Measurements from ENCODE around the gene MCM5. TPM values are rescaled to one million over a fixed set of nuclear protein-coding genes. Genes with fewer than 3 reads are reported as not detected.

The MCM5 gene
- total RNA-seq, 1 experiment from 2014 or later: 274 TPM

DNA sequence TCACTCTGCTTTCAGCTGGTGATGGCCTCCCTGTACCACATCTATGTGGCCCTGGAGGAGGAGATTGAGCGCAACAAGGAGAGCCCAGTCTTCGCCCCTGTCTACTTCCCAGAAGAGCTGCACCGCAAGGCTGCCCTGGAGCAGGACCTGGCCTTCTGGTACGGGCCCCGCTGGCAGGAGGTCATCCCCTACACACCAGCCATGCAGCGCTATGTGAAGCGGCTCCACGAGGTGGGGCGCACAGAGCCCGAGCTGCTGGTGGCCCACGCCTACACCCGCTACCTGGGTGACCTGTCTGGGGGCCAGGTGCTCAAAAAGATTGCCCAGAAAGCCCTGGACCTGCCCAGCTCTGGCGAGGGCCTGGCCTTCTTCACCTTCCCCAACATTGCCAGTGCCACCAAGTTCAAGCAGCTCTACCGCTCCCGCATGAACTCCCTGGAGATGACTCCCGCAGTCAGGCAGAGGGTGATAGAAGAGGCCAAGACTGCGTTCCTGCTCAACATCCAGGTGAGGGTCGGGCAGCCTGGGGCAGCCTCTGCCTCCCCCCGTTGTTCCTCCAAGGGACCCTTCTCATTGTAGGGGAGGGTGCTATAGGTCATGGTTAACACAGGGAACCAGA, 13.2 kb upstream of the MCM5 start:
- no peak overlapping the region for H4K91ac ChIP-seq (ENCODE audit: insufficient read length, low read depth, low read length)
- no peak overlapping the region for H3K27ac Mint-ChIP-seq
- no peaks in the 10 kb centered on the region for H3K23me2 ChIP-seq (ENCODE audit: insufficient read length, low read depth, low read length, poor library complexity, severe bottlenecking)
- H4K8ac ChIP-seq (replicated peaks; ENCODE audit: insufficient read length, low read depth, low read length): no peak overlapping the region
- no peak overlapping the region for H2AK5ac ChIP-seq (ENCODE audit: insufficient read length, low read length)
- no peak for DNase-seq
- no peak overlapping the region for H2BK15ac ChIP-seq (ENCODE audit: low read depth, low read length)
- H3K18ac ChIP-seq (ENCODE audit: insufficient read length, low read depth, low read length): no peak overlapping the region
- no peak overlapping the region for H2BK120ac ChIP-seq (ENCODE audit: low read depth, low read length, poor library complexity, severe bottlenecking)
- H4K20me1 ChIP-seq (ENCODE audit: control insufficient read depth, insufficient read depth, insufficient read length): no peaks in the 10 kb centered on the region
- no peak overlapping the region for H3K4ac ChIP-seq (ENCODE audit: low read depth, low read length)
- H3K4me1 ChIP-seq (ENCODE audit: insufficient read depth, low read length): no peaks in the 10 kb centered on the region
- no peak overlapping the region for H3K4me2 ChIP-seq (ENCODE audit: insufficient read depth, insufficient read length, low read length)
- H3K4me3 Mint-ChIP-seq: no peak overlapping the region
- H3K9me3 ChIP-seq (ENCODE audit: control insufficient read depth, low read depth, low read length): no peaks in the 10 kb centered on the region
- H3K27ac ChIP-seq (ENCODE audit: insufficient read length, low read depth, low read length): no peak overlapping the region
- no CpG with 5 or more reads among the region's 19 CpGs for WGBS (ENCODE audit: extremely low coverage, insufficient read length, low lambda C conversion rate)
- no peak overlapping the region for H3T11ph ChIP-seq (ENCODE audit: low read length)
- no peak overlapping the region for H2BK12ac ChIP-seq (ENCODE audit: insufficient read length, low read depth, low read length)
- no peak overlapping the region for H2BK20ac ChIP-seq (ENCODE audit: low read depth, low read length, poor library complexity, severe bottlenecking)
- no peak overlapping the region for H3K23ac ChIP-seq (ENCODE audit: insufficient read length, low read depth, low read length)
- no peak overlapping the region for H3K56ac ChIP-seq (ENCODE audit: insufficient read length, low read depth, low read length)
- H3K9ac ChIP-seq (ENCODE audit: extremely low read depth, insufficient read length, low read length): no peak overlapping the region
- H3K4me1 Mint-ChIP-seq: peaks cover 2 to 4% of the 10 kb centered on the region in 2 experiments
- H3K79me1 ChIP-seq (ENCODE audit: insufficient read depth, low read depth, low read length, poor library complexity, severe bottlenecking): no peaks in the 10 kb centered on the region
- TF ChIP-seq CTCF (conservative IDR thresholded peaks at IDR 0.05): no peak
- no peaks in the 10 kb centered on the region for H3K79me2 ChIP-seq (ENCODE audit: insufficient read depth, low read length)
- H3K9me3 Mint-ChIP-seq: no peaks in the 10 kb centered on the region; a peak in 1 of 5 replicates
- no peaks in the 10 kb centered on the region for H3K27me3 ChIP-seq (ENCODE audit: insufficient read depth, low read length)
- H3K27me3 Mint-ChIP-seq (ENCODE audit: low read depth): no peaks in the 10 kb centered on the region
- peaks cover 3 to 60% (median 6%) of the 10 kb centered on the region in 3 experiments; a peak in 5 of 7 replicates for H3K36me3 Mint-ChIP-seq (ENCODE audit: insufficient read depth in 1 of 3, low read depth in 3 of 3)
- no peak overlapping the region for H2AFZ ChIP-seq (ENCODE audit: low read length)
- no peak overlapping the region for H4K5ac ChIP-seq (ENCODE audit: insufficient read length, low read depth, low read length)
- H2BK5ac ChIP-seq (ENCODE audit: insufficient read length, low read length): no peak overlapping the region
- no peak overlapping the region for H3K14ac ChIP-seq (ENCODE audit: insufficient read depth, low read length)
